Measurements from ENCODE around the gene CBL. TPM values are rescaled to one million over a fixed set of nuclear protein-coding genes. Genes with fewer than 3 reads are reported as not detected.
"Not testable (repeated sequence)": the region's sequence is repeated elsewhere in the genome, so short reads cannot be mapped to it uniquely, and the experiment has no call there.

The CBL gene
- total RNA-seq, 1 donor = 20.7 TPM

- TF ChIP-seq CTCF (IDR thresholded peaks at IDR 0.05; ENCODE audit: insufficient read depth, low read depth, low read length) = no peak
- H3K4me3 ChIP-seq (ENCODE audit: low read depth, low read length) = no peak overlapping the region
- no peak for DNase-seq (ENCODE audit: low read depth)
These were observed 20.0 kb upstream of the CBL start for GRCh38 chr11:119185981-119186634.

GRCh38 chr11:119187123-119187892, 18.8 kb upstream of the CBL start:
- TF ChIP-seq CTCF (IDR thresholded peaks at IDR 0.05; ENCODE audit: insufficient read depth, low read depth, low read length) = no peak
- no peak overlapping the region for H3K4me3 ChIP-seq (ENCODE audit: low read depth, low read length)
- DNase-seq (ENCODE audit: low read depth) = no peak

- no peak for DNase-seq (ENCODE audit: low read depth)
- H3K4me3 ChIP-seq (ENCODE audit: low read depth, low read length) = no peak overlapping the region
- TF ChIP-seq CTCF (IDR thresholded peaks at IDR 0.05; ENCODE audit: insufficient read depth, low read depth, low read length) = no peak
These were observed 18.1 kb upstream of the CBL start for GRCh38 chr11:119188067-119188466.

- TF ChIP-seq CTCF (IDR thresholded peaks at IDR 0.05; ENCODE audit: insufficient read depth, low read depth, low read length) = no peak
- no peak overlapping the region for H3K4me3 ChIP-seq (ENCODE audit: low read depth, low read length)
- DNase-seq (ENCODE audit: low read depth) = no peak
These were observed 17.3 kb upstream of the CBL start for GRCh38 chr11:119188887-119189286.

- H3K4me3 ChIP-seq (ENCODE audit: low read depth, low read length) = no peak overlapping the region
- DNase-seq (ENCODE audit: low read depth) = no peak
- no peak for TF ChIP-seq CTCF (IDR thresholded peaks at IDR 0.05; ENCODE audit: insufficient read depth, low read depth, low read length)
These were observed 16.7 kb upstream of the CBL start for GRCh38 chr11:119189393-119189792.

GRCh38 chr11:119190531-119190930, 15.6 kb upstream of the CBL start:
- H3K4me3 ChIP-seq (ENCODE audit: low read depth, low read length) = no peak overlapping the region
- TF ChIP-seq CTCF (IDR thresholded peaks at IDR 0.05; ENCODE audit: insufficient read depth, low read depth, low read length) = no peak
- no peak for DNase-seq (ENCODE audit: low read depth)

- H3K4me3 ChIP-seq (ENCODE audit: low read depth, low read length); DNase-seq (ENCODE audit: low read depth): not testable (repeated sequence)
These were observed 14.9 kb upstream of the CBL start for GRCh38 chr11:119191265-119191664.

Data from fibroblast of villous mesenchyme (primary cell).